OCI-LY3 (cell line): Measurements from ENCODE around the gene PIEZO2.

Experiments used
- H2AFZ ChIP-seq: fragments of 200-600, 300-600 bp; shearing (Covaris generic); 2 replicates; pipeline ENCODE4 v1.6.0; 2014; ENCODE audit warnings: antibody characterized with exemption, low read depth, low read length
- H3K27ac ChIP-seq: fragments of 200-600, 300-600 bp; sonication (generic); 2 replicates; pipeline ENCODE4 v1.5.1; 2014; ENCODE audit warnings: mild to moderate bottlenecking, low read length, moderate library complexity, mixed read lengths
- H3K27me3 ChIP-seq: fragments of 200-600, 300-600 bp; sonication (generic); 2 replicates; pipeline ENCODE4 v1.6.1; 2014; ENCODE audit warnings: low read depth, low read length, mixed read lengths
- H3K36me3 ChIP-seq: fragments of 200-600, 300-600 bp; sonication (generic); replicated peaks from 2 replicates; pipeline ENCODE3; 2014; ENCODE audit warnings: low read depth, low read length, mixed read lengths
- H3K4me1 ChIP-seq: fragments of 300-600, 200-600 bp; sonication (generic); 2 replicates; pipeline ENCODE4 v1.6.1; 2014; ENCODE audit warnings: low read length, mixed read lengths
- H3K4me2 ChIP-seq: fragments of 200-600, 300-600 bp; sonication (generic); 2 replicates; pipeline ENCODE4 v1.6.1; 2014; ENCODE audit warnings: low read length, mixed read lengths
- H3K4me3 ChIP-seq: fragments of 300-600, 200-600 bp; sonication (generic); 2 replicates; pipeline ENCODE4 v1.5.1; 2014; ENCODE audit warnings: antibody characterized with exemption, mild to moderate bottlenecking, low read length, moderate library complexity
- H3K79me2 ChIP-seq: fragments of 300-600, 200-600 bp; shearing (Covaris generic); 2 replicates; pipeline ENCODE4 v1.6.1; 2014; ENCODE audit warnings: mild to moderate bottlenecking, low read length, mixed read lengths
- H3K9ac ChIP-seq: fragments of 300-600, 200-600 bp; shearing (Covaris generic); 2 replicates; pipeline ENCODE4 v1.6.0; 2014; ENCODE audit warnings: mild to moderate bottlenecking, low read length, moderate library complexity
- H3K9me3 ChIP-seq: fragments of 200-600, 300-600 bp; shearing (Covaris generic); 2 replicates; pipeline ENCODE4 v1.6.1; 2014; ENCODE audit warnings: low read length, mixed read lengths; ENCODE audit not compliant: insufficient read depth
- H4K20me1 ChIP-seq: fragments of 200-600, 300-600 bp; sonication (generic); 2 replicates; pipeline ENCODE4 v1.6.1; 2016; ENCODE audit warnings: low read length, mixed read lengths; ENCODE audit not compliant: insufficient read depth
- EZH2phosphoT487 ChIP-seq: fragments of 200-600 bp; shearing (Covaris generic); IDR thresholded peaks from 2 replicates; pipeline ENCODE4 v1.6.1; 2018; ENCODE audit warnings: antibody characterized with exemption, mixed run types, low read depth
- TF ChIP-seq, protein P1 (sequence below): fragments of 200-600, 300-600 bp; sonication (generic); IDR thresholded peaks from 2 replicates; pipeline ENCODE4 v1.5.1; 2014; ENCODE audit warnings: antibody characterized with exemption, low read length, low read depth

PIEZO2 gene

GRCh38 chr18:11027862-11028261 is 121.5 kb downstream of the PIEZO2 start:
- Histone ChIP-seq H3K79me2 (no peaks in the 10 kb centered on the region), H3K9ac (no peak overlapping the region), H3K4me1 (no peaks in the 10 kb centered on the region), H3K36me3 (no peaks in the 10 kb centered on the region), H3K27ac (no peak overlapping the region), H3K4me3 (no peak overlapping the region), H3K4me2 (no peak overlapping the region), H3K27me3 (peaks cover 7% of the 10 kb centered on the region; the same call in 1 of the 2 replicates), H3K9me3 (no peaks in the 10 kb centered on the region), H2AFZ (no peak overlapping the region), H4K20me1 (no peaks in the 10 kb centered on the region)
- no peak for TF ChIP-seq EZH2phosphoT487
- TF ChIP-seq, protein P1, sequence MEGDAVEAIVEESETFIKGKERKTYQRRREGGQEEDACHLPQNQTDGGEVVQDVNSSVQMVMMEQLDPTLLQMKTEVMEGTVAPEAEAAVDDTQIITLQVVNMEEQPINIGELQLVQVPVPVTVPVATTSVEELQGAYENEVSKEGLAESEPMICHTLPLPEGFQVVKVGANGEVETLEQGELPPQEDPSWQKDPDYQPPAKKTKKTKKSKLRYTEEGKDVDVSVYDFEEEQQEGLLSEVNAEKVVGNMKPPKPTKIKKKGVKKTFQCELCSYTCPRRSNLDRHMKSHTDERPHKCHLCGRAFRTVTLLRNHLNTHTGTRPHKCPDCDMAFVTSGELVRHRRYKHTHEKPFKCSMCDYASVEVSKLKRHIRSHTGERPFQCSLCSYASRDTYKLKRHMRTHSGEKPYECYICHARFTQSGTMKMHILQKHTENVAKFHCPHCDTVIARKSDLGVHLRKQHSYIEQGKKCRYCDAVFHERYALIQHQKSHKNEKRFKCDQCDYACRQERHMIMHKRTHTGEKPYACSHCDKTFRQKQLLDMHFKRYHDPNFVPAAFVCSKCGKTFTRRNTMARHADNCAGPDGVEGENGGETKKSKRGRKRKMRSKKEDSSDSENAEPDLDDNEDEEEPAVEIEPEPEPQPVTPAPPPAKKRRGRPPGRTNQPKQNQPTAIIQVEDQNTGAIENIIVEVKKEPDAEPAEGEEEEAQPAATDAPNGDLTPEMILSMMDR: no peak

GRCh38 chr18:11025671-11026070 is 123.7 kb downstream of the PIEZO2 start:
- Histone ChIP-seq H3K4me1 (no peaks in the 10 kb centered on the region), H2AFZ (no peak overlapping the region), H3K9me3 (no peaks in the 10 kb centered on the region), H3K36me3 (no peaks in the 10 kb centered on the region), H3K27me3 (no peaks in the 10 kb centered on the region), H3K4me3 (no peak overlapping the region), H3K9ac (no peak overlapping the region), H3K27ac (no peak overlapping the region), H3K79me2 (no peaks in the 10 kb centered on the region), H3K4me2 (no peak overlapping the region), H4K20me1 (no peaks in the 10 kb centered on the region)
- TF ChIP-seq EZH2phosphoT487: no peak
- TF ChIP-seq, protein P1: no peak

DNA sequence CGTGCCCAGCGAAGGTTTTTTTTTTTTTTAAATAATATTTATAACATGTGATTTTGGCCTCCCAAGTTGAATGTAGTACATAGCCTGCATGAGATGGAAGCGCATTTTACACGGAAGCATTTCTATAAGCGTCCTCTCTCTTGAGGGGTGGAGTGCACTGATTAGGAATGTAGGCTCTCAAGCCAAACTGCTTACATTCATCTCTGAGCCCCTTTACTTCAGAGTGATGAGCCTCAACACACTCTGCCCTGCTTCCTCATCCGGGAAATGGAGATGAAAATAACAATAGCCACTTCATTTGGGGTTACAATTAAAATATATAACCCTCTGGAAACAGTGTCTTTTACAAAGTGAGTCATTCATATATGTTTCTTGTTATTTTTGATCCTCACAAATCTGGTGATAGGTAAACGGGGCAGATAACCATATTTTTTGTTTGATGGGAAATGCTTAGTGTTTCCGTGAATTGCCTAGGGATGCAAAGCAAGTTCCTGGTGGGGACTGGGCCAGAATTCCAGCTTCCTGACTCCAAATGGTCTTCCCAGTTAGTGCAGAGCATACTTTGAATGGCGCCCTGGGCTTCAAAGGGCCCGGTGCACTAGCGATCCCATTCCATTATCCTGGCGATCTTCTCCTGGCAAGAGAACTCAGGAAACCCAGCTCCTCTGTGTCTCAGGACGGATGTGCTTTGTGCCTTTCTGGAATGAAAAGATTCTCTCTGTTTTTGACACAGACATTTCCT is 124.3 kb downstream of the PIEZO2 start:
- Histone ChIP-seq H3K4me1 (no peaks in the 10 kb centered on the region), H3K27ac (no peak overlapping the region), H3K4me3 (no peak overlapping the region), H4K20me1 (no peaks in the 10 kb centered on the region), H3K9ac (no peak overlapping the region), H3K9me3 (no peaks in the 10 kb centered on the region), H3K79me2 (no peaks in the 10 kb centered on the region), H2AFZ (no peak overlapping the region), H3K4me2 (no peak overlapping the region), H3K36me3 (no peaks in the 10 kb centered on the region), H3K27me3 (no peaks in the 10 kb centered on the region)
- TF ChIP-seq, protein P1: no peak
- TF ChIP-seq EZH2phosphoT487: no peak

DNA sequence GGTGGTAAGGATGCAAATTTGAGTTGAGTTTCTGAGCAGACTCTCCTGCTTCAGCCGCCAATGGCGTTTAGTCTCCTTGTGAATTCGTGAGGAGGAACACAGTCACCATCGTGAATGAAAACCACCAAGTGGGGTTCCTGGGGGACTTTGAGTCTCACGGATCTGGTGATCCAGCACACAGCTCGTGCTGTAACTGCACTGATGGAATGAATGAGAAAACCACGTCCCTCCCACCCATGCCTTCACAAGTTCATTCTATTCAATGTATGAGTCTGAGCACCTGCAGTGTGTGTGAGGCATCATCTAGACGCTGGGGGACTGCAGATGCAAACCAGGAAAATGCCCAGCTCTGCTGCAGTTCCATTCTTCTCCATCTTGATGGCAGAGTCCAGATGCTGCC is 127.9 kb downstream of the PIEZO2 start:
- H3K4me3 ChIP-seq: no peak overlapping the region
- H3K9ac ChIP-seq: no peak overlapping the region
- TF ChIP-seq, protein P1: no peak
- TF ChIP-seq EZH2phosphoT487: no peak
- H3K79me2 ChIP-seq: no peaks in the 10 kb centered on the region
- H3K4me1 ChIP-seq: no peaks in the 10 kb centered on the region
- H4K20me1 ChIP-seq: no peaks in the 10 kb centered on the region
- no peak overlapping the region for H3K4me2 ChIP-seq
- H3K9me3 ChIP-seq: no peaks in the 10 kb centered on the region
- no peak overlapping the region for H2AFZ ChIP-seq
- no peaks in the 10 kb centered on the region for H3K27me3 ChIP-seq
- H3K27ac ChIP-seq: no peak overlapping the region
- no peaks in the 10 kb centered on the region for H3K36me3 ChIP-seq
